Transverse colon (tissue), 3 donors: ENCODE data around the gene CTSF.

Experiments
- CTCF ChIP-seq, 5 experiments: fragments of 200-600 bp in 3 of 5; fragments of 450-650 bp in 2 of 5; sonication (generic) in 3 of 5; IDR thresholded peaks; 1 replicate in 2 of 5; 2 replicates in 3 of 5; pipeline ENCODE4 v1.5.1; 2016 to 2017; ENCODE audit warnings: antibody characterized with exemption in 5 of 5, inconsistent platforms in 3 of 5, mild to moderate bottlenecking in 2 of 5, moderate library complexity in 1 of 5
- POLR2A ChIP-seq: fragments of 450-650 bp; IDR thresholded peaks from one replicate; pipeline ENCODE4 v1.6.1; 2016; ENCODE audit warnings: antibody characterized with exemption, mild to moderate bottlenecking, moderate library complexity

- no peak for TF ChIP-seq CTCF (IDR thresholded peaks at IDR 0.05)
- TF ChIP-seq POLR2A: no peak
Observed at GRCh38 chr11:66600219-66600618, 31.8 kb upstream of the CTSF start.
